Measurements from ENCODE around the gene WDFY3. TPM values are rescaled to one million over a fixed set of nuclear protein-coding genes. Genes with fewer than 3 reads are reported as not detected.

WDFY3 gene
- 20.5 and 36.9 TPM in 2 replicates for total RNA-seq

GRCh38 chr4:84966382-84967242 is at the start of gene WDFY3:
Gene WDFY3 (minus strand): TSS chr4:84966690. CDS start chr4:84860591, 106,099 bp downstream.

